PC-3 (cell line): ENCODE results near the gene TRUB1.

Experiments
- EZH2 ChIP-seq: fragments of 300-600 bp; sonication (generic); IDR thresholded peaks from one replicate; pipeline ENCODE4 v1.6.1; 2017; ENCODE audit warnings: antibody characterized with exemption, mild to moderate bottlenecking, low read length; ENCODE audit not compliant: unreplicated experiment
- EZH2phosphoT487 ChIP-seq: fragments of 300-600 bp; sonication (generic); IDR thresholded peaks from 2 replicates; pipeline ENCODE4 v1.6.1; 2018; ENCODE audit warnings: mild to moderate bottlenecking, antibody characterized with exemption, low read length, borderline replicate concordance
- TF ChIP-seq, protein P1 (sequence below): fragments of 300-600 bp; sonication (generic); conservative IDR thresholded peaks from 2 replicates; pipeline ENCODE4 v1.5.1; 2017; ENCODE audit warnings: antibody characterized with exemption, low read depth, mild to moderate bottlenecking, low read length

DNA sequence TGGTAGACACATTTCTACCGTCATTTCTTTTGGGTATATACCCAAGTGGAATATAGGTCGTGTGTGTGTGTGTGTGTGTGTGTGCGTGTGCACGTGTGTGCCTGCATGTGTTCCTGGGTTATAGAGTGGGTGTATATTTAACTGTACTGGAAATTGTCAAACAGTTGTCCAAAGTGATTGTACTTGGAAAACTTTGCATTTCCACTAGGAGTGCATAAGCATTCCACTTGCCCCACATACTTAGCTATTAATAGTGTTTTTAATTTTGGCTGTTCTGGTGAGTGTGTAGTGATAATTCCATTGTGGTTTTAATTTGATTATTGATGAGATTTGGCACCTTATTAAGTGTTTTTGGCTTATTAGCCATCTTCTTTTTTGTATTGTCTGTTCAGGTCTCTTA is 25.9 kb downstream of the TRUB1 start:
- TF ChIP-seq, protein P1, sequence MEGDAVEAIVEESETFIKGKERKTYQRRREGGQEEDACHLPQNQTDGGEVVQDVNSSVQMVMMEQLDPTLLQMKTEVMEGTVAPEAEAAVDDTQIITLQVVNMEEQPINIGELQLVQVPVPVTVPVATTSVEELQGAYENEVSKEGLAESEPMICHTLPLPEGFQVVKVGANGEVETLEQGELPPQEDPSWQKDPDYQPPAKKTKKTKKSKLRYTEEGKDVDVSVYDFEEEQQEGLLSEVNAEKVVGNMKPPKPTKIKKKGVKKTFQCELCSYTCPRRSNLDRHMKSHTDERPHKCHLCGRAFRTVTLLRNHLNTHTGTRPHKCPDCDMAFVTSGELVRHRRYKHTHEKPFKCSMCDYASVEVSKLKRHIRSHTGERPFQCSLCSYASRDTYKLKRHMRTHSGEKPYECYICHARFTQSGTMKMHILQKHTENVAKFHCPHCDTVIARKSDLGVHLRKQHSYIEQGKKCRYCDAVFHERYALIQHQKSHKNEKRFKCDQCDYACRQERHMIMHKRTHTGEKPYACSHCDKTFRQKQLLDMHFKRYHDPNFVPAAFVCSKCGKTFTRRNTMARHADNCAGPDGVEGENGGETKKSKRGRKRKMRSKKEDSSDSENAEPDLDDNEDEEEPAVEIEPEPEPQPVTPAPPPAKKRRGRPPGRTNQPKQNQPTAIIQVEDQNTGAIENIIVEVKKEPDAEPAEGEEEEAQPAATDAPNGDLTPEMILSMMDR, result no peak
- TF ChIP-seq EZH2phosphoT487 (no peak), EZH2 (no peak)
